Activated T-cell treated with anti-CD3 and anti-CD28 coated beads for 1 hour (primary cell): ENCODE measurements around the gene RXFP4.
"Not testable (repeated sequence)": the region's sequence is repeated elsewhere in the genome, so short reads cannot be mapped to it uniquely, and the experiment has no call there.

Experiments used
- DNase-seq: peaks from one replicate; pipeline ENCODE4 v3.0.0-alpha.2; 2020; ENCODE audit warnings: low read depth

The RXFP4 gene

GRCh38 chr1:155930725-155931124 lies 10.7 kb upstream of the RXFP4 start:
- not testable (repeated sequence) for DNase-seq

GRCh38 chr1:155931332-155932038 lies 10.0 kb upstream of the RXFP4 start:
- no peak for DNase-seq

GRCh38 chr1:155932081-155932480 lies 9.4 kb upstream of the RXFP4 start:
- DNase-seq: no peak

GRCh38 chr1:155932487-155932886 lies 9.0 kb upstream of the RXFP4 start:
- DNase-seq: no peak

GRCh38 chr1:155933591-155934096 lies 7.8 kb upstream of the RXFP4 start:
- no peak for DNase-seq

- DNase-seq: peak; percentile 88
These were observed 7.1 kb upstream of the RXFP4 start, which contains the start of gene KHDC4 for GRCh38 chr1:155934097-155934935. KHDC4 (minus strand) TSS chr1:155934413; CDS start chr1:155934373, 40 bp downstream.

- no peak for DNase-seq
These were observed 6.4 kb upstream of the RXFP4 start for GRCh38 chr1:155934936-155935590.

- DNase-seq: no peak
These were observed 3.2 kb upstream of the RXFP4 start for GRCh38 chr1:155938220-155938627.

GRCh38 chr1:155940482-155940992 lies 901 bp upstream of the RXFP4 start:
- no peak for DNase-seq

- no peak for DNase-seq
These were observed 550 bp downstream of the RXFP4 start for GRCh38 chr1:155941845-155942531.

GRCh38 chr1:155942578-155943141 lies 1.2 kb downstream of the RXFP4 start:
- DNase-seq: no peak

GRCh38 chr1:155944444-155944799 lies 3.0 kb downstream of the RXFP4 start:
- DNase-seq: no peak

- DNase-seq: no peak
These were observed 5.3 kb downstream of the RXFP4 start for GRCh38 chr1:155946633-155947219.

GRCh38 chr1:155947292-155947691 lies 5.9 kb downstream of the RXFP4 start:
- DNase-seq: no peak

GRCh38 chr1:155947741-155948140 lies 6.3 kb downstream of the RXFP4 start:
- no peak for DNase-seq

GRCh38 chr1:155950829-155951228 lies 9.4 kb downstream of the RXFP4 start:
- DNase-seq: no peak

GRCh38 chr1:155951753-155952504 lies 10.5 kb downstream of the RXFP4 start:
- no peak for DNase-seq

GRCh38 chr1:155952505-155952890 lies 11.1 kb downstream of the RXFP4 start:
- DNase-seq: no peak

GRCh38 chr1:155954645-155955044 lies 13.2 kb downstream of the RXFP4 start:
- DNase-seq: no peak

GRCh38 chr1:155957411-155957915 lies 16.0 kb downstream of the RXFP4 start:
- no peak for DNase-seq
